ENCODE measurements around the gene RAPGEF1. TPM values are rescaled to one million over a fixed set of nuclear protein-coding genes. Genes with fewer than 3 reads are reported as not detected.
A peak's percentile ranks its signal among the peaks of the same experiment; 100 is the strongest.

RAPGEF1 gene
- total RNA-seq, 1 experiment from 2014 or later, result 55.6 TPM

DNA sequence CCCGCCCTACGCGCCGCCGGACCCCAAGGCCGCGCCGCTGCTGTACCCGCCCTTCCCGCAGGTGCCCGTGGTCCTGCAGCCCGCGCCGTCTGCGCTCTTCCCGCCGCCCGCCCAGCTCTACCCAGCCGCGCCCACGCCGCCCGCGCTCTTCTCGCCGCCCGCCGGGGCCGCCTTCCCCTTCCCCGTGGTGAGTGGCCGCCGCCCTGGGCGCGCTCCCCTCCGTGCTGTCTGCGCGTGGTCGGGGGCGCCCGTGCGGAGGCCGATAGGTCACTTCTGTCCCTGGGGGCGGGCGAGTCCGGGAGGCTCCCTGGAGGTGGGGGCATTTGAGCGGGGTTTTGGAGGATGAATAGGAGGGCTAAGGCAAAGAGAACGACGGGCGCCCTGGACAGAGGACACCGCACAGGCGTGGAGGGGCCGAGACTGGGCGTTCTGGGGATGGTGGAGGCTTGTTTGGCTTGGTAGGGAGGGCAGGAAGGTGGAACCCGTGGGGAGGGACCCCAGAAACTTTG, 185.0 kb downstream of the RAPGEF1 start:
- Mint-ChIP-seq H3K4me3 (peak overlapping the region; percentile 65 to 76), H3K36me3 (ENCODE audit: insufficient read depth in 1 of 3, low read depth in 3 of 3) (peaks cover 0 to 3% (median 2%) of the 10 kb centered on the region in 3 experiments; a peak in 3 of 7 replicates), H3K27ac (no peak overlapping the region), H3K27me3 (ENCODE audit: low read depth) (peaks cover 57% of the 10 kb centered on the region), H3K9me3 (peaks cover 10% of the 10 kb centered on the region in 2 experiments; a peak in 4 of 5 replicates), H3K4me1 (peaks cover 2 to 3% of the 10 kb centered on the region in 2 experiments)
- no CpG with 5 or more reads among the region's 54 CpGs for WGBS (ENCODE audit: extremely low coverage, insufficient read length, low lambda C conversion rate)
- peaks cover 5% of the 10 kb centered on the region; the same call in 1 of the 2 replicates for H3K27me3 ChIP-seq (ENCODE audit: insufficient read depth, low read length)
- H2BK20ac ChIP-seq (ENCODE audit: low read depth, low read length, poor library complexity, severe bottlenecking), result no peak overlapping the region
- no peak overlapping the region for H3T11ph ChIP-seq (ENCODE audit: low read length)
- H3K4me1 ChIP-seq (ENCODE audit: insufficient read depth, low read length), result no peaks in the 10 kb centered on the region; the same call in 1 of the 2 replicates
- H4K5ac ChIP-seq (ENCODE audit: insufficient read length, low read depth, low read length), result no peak overlapping the region
- H3K18ac ChIP-seq (ENCODE audit: insufficient read length, low read depth, low read length), result no peak overlapping the region
- no peak overlapping the region; the same call in 1 of the 2 replicates for H3K14ac ChIP-seq (ENCODE audit: insufficient read depth, low read length)
- H3K79me2 ChIP-seq (ENCODE audit: insufficient read depth, low read length), result no peaks in the 10 kb centered on the region
- no peak overlapping the region for H3K9ac ChIP-seq (ENCODE audit: extremely low read depth, insufficient read length, low read length)
- H2BK12ac ChIP-seq (ENCODE audit: insufficient read length, low read depth, low read length), result no peak overlapping the region
- no peak overlapping the region for H2AK5ac ChIP-seq (ENCODE audit: insufficient read length, low read length)
- no peak overlapping the region for H3K56ac ChIP-seq (ENCODE audit: insufficient read length, low read depth, low read length)
- H3K27ac ChIP-seq (ENCODE audit: insufficient read length, low read depth, low read length), result no peak overlapping the region
- no peak overlapping the region for H2BK120ac ChIP-seq (ENCODE audit: low read depth, low read length, poor library complexity, severe bottlenecking)
- TF ChIP-seq, protein P1, sequence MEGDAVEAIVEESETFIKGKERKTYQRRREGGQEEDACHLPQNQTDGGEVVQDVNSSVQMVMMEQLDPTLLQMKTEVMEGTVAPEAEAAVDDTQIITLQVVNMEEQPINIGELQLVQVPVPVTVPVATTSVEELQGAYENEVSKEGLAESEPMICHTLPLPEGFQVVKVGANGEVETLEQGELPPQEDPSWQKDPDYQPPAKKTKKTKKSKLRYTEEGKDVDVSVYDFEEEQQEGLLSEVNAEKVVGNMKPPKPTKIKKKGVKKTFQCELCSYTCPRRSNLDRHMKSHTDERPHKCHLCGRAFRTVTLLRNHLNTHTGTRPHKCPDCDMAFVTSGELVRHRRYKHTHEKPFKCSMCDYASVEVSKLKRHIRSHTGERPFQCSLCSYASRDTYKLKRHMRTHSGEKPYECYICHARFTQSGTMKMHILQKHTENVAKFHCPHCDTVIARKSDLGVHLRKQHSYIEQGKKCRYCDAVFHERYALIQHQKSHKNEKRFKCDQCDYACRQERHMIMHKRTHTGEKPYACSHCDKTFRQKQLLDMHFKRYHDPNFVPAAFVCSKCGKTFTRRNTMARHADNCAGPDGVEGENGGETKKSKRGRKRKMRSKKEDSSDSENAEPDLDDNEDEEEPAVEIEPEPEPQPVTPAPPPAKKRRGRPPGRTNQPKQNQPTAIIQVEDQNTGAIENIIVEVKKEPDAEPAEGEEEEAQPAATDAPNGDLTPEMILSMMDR (conservative IDR thresholded peaks at IDR 0.05), result no peak
- no peaks in the 10 kb centered on the region for H4K20me1 ChIP-seq (ENCODE audit: control insufficient read depth, insufficient read depth, insufficient read length)
- H2AFZ ChIP-seq (ENCODE audit: low read length), result no peak overlapping the region
- H3K4me2 ChIP-seq (ENCODE audit: insufficient read depth, insufficient read length, low read length), result no peak overlapping the region
- no peaks in the 10 kb centered on the region for H3K23me2 ChIP-seq (ENCODE audit: insufficient read length, low read depth, low read length, poor library complexity, severe bottlenecking)
- no peak overlapping the region for H4K8ac ChIP-seq (replicated peaks; ENCODE audit: insufficient read length, low read depth, low read length)
- H3K4ac ChIP-seq (ENCODE audit: low read depth, low read length), result no peak overlapping the region
- no peak overlapping the region for H2BK15ac ChIP-seq (ENCODE audit: low read depth, low read length)
- DNase-seq, result no peak
- H4K91ac ChIP-seq (ENCODE audit: insufficient read length, low read depth, low read length), result no peak overlapping the region
- H2BK5ac ChIP-seq (ENCODE audit: insufficient read length, low read length), result no peak overlapping the region
- no peaks in the 10 kb centered on the region for H3K79me1 ChIP-seq (ENCODE audit: insufficient read depth, low read depth, low read length, poor library complexity, severe bottlenecking)
- no peaks in the 10 kb centered on the region for H3K9me3 ChIP-seq (ENCODE audit: control insufficient read depth, low read depth, low read length)
- H3K23ac ChIP-seq (ENCODE audit: insufficient read length, low read depth, low read length), result no peak overlapping the region

Data from H9 (cell line).